Inflammatory macrophage treated with lipopolysaccharide for 4 hours (primary cell): ENCODE measurements around the gene PDCD6IP.
"Not testable (repeated sequence)": the region's sequence is repeated elsewhere in the genome, so short reads cannot be mapped to it uniquely, and the experiment has no call there.

Source experiments
- DNase-seq: peaks from one replicate; pipeline ENCODE4 v3.0.0-alpha.2; 2020

Gene PDCD6IP

DNA sequence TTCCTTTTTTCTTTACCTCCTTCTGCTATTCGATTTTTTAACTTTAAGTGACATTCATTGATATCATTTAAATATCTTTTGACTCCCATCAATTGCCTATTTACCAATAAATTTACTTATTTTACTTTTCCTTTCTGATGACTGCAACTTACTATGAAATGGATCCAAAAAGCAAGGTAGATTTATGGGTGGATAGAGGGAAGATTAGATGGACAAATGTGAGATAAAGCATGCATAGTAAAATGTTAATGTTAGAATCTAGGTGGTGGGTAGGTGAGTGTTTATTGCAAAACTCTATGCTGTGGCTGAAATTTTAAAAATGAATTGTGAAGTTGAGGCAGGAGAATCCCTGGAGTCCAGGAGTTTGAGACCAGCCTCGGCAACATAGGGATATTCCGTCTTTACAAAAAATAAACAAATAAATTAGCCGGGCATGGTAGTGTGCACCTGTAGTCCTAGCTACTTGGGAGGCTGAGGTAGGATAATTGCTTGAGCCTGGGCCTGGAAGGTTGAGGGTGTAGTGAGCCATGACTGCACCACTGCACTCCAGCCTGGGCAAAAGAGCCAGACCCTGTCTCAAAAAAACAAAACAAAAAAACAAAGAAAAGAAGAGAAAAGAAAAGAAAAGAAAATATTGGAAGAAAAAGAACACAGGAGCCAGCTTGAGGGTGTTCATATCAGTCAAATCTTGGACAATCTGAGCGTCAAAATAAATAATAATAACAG, 6.1 kb upstream of the PDCD6IP start:
- no peak for DNase-seq

DNA sequence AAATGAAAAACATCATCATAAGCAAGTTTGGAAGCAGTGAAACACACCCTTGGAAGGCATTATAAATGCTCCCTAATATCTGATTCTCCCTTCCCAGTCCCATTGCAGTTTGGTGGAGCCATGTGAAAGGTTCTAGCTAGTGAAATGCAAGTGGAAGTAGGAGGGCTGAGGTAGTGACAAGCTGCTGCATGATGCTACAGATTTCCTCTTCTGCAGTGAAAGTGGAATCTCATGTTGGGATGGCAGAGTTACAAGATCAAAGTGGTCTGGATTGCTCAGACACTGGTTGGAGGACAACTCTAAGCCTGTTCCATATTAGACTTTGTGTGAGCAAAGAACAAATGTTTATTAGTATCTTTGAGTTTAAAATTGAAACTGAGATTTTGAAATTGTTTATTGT, 3.3 kb upstream of the PDCD6IP start:
- peak; percentile 88 for DNase-seq

DNA sequence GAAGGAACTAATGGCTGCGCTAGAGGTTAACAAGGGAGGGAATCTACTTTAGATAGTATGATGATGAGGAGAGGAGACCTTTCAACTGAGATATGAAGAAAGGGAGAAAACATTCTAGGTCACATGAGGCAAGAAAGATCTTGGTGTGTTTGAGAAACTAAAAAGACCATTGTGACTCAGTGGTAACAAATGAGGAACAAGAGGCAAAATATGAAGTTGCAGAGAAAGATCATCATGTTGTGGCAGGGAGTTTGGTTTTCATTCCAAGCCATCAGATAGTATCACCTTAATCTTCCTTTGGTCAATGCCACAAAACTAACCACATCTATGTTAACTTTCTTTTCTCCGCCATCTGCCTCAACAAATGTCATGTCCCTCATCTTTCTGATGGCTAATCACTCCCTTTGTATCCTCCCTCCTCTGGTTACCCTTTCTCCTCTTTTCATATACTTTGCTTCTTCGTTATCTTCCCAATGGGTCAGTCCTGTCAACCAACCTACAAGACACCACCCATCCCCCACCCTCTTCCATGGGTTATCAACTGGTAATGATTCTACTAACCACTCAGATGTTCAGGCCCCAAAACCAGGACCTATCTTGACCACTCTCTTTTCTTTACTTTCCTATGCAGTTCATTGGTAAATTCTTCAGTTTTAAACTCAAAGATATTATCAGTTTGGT, 2.4 kb upstream of the PDCD6IP start:
- DNase-seq: peak; percentile 83

DNA sequence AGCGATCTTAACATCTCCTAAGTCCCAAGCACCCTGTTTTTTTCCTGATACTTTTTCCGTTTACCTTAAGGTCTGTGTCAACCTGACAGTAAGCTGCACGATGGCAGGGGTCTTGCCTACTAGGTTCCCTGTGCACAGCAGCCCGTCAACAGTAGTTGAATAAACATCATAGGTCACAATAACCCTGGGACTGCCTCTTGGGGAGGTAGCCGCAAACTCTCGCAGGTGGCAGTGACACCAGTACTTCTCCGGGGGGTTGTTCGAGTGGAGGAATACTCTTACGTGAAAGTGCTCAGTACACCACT, 365 bp upstream of the PDCD6IP start:
- no peak for DNase-seq

DNA sequence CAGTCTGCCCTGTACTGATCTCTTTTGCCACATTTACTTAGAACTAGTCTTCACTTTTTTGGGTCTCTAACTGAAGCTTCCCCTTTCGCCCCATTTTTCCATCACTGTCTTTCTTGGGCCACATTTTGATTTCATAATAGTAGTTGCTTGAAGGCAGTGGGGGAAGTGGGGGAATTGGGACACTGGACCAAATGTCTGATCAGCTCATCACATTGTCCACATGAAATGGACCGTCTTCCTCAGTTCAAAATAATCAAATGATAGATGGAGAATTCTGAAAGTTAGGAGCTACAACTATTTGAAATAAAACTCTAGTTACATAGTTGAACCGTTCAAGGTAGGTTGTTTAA, 747 bp downstream of the PDCD6IP start:
- peak; percentile 78 for DNase-seq

DNA sequence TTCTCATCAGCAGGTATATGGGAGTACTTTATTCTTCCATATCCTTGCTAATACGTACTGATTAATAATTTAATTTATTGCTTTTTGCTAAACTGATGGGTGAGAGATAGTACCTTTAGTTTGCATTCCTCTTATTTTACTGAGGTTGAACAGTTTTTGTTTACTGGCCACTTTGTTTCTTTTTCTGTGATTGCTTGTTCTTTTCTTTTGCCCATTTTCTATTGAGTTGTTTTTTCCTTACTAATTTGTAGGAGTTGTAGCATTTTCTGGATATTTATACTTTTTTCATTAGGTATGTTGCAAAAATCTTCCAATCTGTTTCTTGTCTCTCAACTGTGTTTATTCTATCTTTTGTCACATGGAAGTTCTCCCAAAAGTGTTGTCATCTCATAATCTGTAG, 4.8 kb downstream of the PDCD6IP start:
- DNase-seq: no peak

DNA sequence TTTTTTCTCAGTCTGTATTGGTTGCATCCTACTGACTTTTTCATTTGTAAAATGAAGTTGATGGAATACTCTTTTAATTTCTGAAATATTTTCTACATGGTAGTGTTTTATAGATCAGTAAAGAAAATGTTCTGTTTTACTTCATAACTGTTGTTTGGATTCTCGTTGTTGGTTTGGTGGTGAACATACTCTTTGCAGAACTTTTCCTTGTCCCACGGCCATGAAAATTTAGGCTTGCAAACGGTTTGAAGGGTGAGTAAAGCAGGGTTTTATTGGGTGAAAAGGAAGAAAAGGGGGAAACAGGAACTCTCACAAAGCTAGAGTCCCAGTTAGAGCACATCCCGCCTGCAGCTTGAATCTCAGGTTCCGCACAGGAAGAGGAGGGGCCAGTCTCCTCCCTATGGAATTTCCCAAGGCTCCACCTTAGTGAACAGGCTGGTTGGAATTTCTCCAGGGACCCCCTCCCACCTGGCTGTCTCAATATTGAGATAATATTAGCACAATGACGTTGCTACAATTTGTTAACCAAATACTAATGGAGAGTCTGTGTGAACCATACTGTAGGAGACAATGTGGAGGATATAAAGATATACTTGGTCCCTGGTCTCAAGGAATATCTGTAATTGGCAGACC, 5.6 kb downstream of the PDCD6IP start:
- DNase-seq: no peak

DNA sequence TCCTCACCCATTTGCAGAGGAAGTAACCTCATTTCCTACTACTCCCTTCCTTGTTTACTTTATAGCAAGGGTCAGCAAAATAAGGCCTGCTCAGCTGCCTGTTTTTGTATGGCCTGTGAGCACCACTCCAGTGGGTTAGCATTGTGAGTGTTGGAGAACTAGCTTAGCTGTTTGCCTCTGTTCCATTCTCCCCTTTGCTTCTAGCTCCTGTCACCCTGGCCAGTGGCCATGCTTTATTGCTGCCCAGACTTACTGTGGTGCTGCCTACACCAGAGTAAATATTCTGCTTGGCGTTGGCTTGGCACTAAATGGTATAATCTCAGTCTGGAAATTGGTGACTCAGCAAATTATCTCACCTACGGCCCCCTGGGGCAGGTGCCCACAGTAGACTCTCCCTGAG, 8.8 kb downstream of the PDCD6IP start:
- DNase-seq: peak; percentile 42

DNA sequence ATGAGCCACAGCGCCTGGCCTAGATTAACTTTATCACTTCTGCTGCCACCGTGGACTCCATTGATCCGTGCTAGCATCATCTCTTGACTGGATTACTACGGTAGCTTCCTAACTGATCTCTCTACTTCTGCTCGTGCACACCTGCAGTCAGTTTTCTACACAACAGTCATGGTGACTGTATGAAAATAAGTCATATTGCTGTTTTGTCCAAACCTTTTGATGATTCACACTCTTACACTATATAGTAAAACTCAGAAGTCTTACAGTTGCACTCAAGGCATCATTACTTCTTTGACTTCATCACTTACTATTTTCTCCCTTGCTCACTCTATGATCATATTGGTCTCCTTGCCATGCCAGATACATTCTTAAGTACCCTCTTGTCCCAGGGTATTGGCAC, 10.1 kb downstream of the PDCD6IP start:
- no peak for DNase-seq

DNA sequence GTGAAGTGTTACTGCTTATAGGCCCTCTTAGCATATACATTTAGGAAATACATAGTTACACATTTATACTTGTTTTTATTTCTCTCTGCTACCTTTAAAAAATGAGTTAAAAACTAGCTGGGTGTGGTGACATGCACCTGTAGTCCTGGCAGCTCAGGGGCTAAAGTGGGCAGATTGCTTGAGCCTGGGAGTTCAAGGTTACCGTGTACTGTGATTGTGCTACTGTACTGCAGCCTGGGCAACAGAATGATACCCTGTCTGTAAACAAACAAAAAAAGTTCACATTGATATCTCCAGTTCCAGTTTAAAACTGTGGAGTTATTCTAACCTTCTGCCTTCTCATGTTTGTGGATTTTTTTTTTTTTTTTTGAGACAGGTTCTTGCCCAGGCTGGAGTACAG, 12.1 kb downstream of the PDCD6IP start:
- DNase-seq: no peak

DNA sequence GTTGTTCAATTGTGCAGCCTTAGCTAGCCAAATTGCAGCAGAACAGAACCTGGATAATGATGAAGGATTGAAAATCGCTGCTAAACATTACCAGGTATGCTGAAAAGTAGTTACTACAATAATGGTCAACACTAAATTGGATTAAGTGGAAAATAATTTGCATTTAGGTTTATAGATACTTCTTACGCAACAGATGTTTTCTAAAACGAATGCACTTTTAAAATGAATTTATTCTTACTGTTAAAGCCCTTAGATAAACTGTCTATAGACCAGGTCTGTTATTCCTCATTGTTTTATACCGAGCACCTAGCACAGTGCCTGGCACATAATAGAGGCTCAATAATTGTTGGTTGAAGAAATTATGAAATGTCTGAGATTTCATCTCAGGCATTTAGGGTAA, 23.6 kb downstream of the PDCD6IP start:
- DNase-seq: no peak

DNA sequence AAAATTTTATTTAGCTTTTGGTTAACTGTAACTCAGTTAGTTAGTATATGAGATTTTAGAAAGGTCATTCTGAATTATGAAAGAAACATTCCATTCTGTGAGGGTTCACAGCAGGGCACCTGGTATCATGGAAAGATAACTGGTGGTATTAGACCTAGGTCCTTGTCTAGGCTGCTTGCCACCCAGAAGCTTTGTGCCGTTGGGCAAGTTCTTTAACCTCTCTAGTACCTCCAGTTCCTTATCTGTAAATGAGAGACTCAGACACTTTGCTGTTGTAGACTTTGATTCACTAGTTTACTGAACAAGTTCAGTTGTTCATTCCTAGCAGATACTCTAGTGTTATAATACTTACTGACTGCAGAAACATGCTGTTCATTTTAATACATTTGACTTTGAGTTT, 25.4 kb downstream of the PDCD6IP start:
- DNase-seq: no peak

DNA sequence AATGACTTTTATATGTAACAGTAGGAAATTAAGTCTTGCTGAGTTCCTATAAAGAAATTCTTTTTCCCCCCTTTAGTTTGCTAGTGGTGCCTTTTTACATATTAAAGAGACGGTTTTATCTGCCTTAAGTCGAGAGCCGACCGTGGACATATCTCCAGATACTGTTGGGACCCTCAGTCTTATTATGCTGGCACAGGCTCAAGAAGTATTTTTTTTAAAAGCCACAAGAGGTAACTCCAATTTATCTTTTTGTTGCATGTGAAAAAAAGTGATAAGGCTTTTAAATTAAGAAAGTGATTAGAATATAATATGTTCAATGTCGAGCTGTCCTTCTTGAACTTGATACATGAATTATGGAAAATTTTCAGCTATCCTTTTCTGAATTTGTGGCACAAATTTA, 26.7 kb downstream of the PDCD6IP start:
- DNase-seq: no peak

DNA sequence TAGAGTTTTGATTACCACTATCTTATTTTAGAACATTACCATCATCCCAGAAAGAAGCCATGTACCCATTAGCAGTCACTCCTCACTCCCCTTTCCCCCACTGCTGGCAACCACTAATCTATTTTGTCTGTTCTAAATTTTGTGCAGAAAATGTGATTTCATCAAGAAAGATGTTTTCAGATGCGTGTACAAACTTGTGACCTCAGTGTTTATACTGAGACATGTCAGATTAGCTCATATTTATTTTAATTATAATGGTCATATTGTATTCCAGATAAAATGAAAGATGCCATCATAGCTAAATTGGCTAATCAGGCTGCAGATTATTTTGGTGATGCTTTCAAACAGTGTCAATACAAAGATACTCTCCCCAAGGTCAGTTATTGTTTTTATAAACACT, 27.8 kb downstream of the PDCD6IP start:
- no peak for DNase-seq

DNA sequence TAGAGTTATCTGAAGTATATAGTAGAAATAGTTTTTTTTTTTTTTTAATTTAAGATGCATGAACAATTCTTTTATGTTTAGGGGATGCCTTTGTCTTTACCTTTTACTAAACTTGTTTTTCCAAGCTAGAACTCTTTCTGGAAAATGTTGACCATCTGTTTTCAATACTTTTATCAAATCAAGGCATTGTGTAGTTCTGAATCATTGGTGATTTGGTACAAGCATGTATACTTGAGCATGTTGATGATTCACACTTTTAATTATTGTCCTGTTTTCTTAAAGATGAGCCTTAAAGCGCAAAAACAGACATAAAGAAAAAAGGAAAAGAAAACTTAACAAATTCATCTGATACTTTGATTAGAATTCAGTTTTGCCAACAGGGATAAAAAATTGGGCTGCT, 28.3 kb downstream of the PDCD6IP start:
- DNase-seq: no peak

DNA sequence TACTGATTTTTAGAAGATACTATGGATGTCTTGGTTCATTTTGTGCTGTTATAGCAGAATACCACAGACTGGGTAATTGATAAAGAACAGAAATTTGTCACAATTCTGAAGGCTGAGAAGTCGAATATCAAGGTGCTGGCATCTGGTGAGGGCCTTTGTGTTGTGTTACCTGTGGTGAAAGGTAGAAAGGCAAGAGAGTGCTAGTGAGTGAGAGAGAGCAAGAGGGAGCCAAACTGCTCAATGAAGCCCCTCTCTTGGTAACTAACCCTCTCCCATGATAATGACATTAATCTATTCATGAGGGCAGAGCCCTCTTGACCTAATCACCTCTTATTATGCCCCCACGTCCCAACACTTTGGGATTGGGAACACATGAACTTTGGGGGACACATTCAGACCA, 31.3 kb downstream of the PDCD6IP start:
- no peak for DNase-seq

DNA sequence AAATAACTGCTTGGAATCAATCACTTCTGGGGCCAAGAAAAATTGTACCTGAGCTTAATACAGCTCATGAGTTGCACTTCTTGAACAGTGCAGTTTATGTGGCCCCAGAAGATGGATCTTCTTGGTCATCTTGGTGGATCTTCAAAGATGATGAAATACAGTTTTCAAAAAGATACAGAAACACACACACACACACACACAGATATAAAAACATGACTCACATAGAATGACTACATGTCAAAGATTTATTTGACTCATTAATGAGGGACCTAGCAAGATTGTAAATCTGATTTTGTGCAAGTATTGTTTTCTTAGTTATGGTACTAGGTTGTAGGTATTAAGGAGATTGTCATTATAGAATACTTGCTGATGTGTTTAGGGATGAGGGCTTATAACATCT, 32.6 kb downstream of the PDCD6IP start:
- peak; percentile 6 for DNase-seq

DNA sequence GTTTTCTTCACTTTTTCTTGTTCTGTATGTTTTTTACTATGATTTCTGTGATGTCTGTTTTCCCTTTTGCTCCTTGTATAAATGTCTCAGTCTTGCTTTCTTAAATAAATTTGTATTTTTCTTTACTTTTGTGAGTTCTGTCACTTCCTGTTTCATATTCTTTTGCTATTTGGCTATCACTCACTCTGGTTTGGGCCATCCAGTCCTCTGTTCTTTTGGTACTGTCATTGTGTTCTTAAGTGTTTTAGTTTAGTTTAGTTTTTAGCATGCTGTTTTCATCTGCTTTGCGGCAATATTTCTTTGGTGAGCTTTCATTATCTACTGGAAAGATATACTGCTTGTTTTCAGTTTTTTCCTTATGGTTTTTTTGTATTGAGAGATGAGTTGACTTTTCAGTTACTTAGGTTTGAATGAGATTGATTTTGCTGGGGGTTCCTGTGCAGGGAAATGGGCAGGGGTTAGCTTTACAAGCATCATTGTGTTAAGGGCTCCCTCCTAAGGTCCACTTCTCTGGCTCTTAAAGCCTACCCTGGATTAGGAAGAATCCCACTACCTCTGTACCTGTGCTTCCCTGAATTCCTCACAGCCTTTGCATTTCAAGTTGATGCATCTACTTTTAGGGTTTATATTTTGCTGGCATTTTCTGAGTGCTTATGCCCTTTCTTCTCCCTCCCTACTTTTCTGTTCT, 35.1 kb downstream of the PDCD6IP start:
- no peak for DNase-seq

DNA sequence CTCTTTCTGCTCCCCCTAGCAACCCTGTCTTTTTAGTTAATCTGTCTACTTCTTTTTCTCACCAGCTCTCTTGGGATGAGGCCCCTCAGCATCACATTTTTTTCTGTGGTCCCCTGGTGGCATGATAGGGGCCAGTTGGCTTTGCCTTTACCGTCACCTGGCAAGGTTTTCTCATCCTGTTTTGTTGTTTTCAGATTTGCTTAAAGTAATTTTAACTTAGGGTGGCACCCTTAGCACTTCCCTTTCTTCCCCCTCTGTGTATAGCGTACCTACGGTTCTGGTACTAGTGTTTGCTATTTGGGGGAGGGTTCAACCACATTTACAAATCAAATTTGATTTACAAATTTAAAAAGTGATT, 35.6 kb downstream of the PDCD6IP start:
- no peak for DNase-seq

DNA sequence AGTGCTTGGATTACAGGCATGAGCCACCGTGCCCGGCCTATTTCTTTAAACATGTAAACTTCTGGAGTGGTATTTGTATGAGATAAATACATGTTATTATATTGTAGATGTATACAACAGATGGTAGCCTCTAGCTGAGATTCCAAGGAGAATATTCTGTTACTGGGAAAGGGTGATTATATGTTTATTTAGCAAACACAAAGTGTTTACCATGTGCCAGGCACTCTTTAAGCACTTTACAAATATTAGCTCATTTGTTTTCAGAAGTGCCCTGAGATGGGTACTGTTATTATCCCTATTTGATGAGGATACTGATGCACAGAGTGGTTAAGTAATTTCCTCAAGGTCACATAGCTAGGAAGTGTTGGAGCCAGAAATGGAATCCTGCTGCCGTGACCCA, 38.8 kb downstream of the PDCD6IP start:
- DNase-seq: not testable (repeated sequence)

DNA sequence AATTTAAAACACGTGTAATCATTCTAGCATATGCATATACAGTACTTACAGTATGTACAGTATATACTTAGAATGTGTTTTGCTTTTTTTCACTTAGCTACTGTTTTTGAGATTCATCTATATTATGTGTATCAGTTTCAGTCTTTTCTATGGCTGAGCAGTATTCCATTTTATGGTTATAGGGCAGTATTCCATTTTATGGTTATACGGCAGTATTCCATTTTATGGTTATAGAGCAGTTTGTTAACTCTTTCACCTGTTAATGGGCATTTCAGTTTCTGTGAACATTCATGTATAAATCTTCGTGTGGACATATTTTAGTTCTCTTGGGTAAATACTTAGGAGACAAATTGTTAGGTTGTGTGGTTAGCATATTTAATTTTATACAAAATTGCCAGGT, 40.9 kb downstream of the PDCD6IP start:
- DNase-seq: no peak

DNA sequence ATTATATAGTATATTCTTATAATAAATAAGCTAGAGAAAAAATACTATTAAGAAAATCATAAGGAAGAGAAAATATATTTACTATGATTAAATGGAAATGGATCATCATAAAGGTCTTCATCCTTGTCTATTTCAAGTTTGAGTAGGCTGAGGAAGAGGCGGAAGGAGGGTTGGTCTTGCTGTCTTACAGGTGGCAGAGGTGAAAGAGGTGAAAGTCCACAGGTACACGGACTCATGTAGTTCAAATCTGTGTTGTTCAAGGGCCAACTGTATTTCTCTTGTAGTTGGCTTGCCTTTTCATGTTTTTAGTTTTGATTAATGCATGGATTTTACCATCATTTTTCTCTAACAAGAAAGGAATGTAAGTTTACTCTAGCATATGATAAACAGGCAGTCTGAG, 41.7 kb downstream of the PDCD6IP start:
- no peak for DNase-seq

DNA sequence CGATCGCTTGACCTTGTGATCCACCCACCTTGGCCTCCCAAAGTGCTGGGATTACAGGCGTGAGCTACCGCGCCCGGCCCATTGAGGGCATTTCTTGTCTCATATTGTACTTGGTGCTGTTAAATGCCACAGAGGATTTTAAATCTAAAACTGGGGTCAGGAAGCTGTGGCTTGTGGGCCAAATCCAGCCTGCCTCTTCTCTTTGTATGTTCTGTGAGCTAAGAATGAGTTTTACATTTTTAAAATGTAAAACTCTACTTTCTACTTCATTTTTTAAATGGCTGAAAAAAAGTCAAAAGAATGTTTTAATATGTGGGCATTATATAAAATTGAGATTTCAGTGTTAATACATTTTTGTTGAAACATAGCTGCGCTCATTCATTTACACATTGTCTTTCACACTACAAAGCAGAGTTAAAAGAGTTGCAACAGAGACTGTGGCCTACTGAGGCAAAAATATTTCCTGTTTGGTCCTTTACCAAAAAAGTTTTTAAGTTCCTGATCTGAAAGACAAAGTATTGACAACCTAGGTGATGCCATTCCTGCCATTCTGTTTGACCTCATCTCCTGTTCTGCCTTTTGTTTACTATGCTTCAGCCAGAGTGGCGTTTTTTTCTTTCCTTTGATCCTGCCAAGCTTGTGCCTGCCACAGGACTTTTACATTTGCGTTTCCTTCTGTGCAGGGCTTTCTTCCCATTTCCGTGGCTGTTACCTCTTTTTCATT, 50.4 kb downstream of the PDCD6IP start:
- no peak for DNase-seq

DNA sequence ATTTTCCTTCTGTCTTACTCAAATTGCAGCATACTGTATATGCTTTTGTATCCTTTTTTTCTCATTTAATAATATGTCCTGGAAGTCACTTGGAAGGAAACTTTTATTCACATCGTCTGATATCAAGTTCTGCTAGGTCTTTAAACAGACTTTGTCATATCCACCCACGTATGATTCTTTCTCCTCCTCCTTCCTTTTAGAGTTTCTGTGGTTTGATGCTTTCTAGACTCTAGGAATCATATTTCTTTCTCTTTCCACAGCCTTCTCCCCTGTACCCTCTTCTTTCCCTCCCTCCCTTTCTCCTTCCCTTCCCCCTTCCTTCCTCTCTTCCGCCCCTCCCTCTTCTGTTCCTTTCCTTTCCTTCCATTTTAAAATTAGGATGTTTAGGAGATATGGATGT, 52.2 kb downstream of the PDCD6IP start:
- not testable (repeated sequence) for DNase-seq
